Stimulated activated CD8-positive, alpha-beta memory T cell treated with anti-CD3 and anti-CD28 coated beads, Interleukin-4, amount 100 ng/mL, for 48 hours (primary cell): ENCODE results near the gene KCNK3.

Source experiments
- DNase-seq: peaks from one replicate; pipeline ENCODE4 v3.0.0-alpha.2; 2020

Gene KCNK3

DNA sequence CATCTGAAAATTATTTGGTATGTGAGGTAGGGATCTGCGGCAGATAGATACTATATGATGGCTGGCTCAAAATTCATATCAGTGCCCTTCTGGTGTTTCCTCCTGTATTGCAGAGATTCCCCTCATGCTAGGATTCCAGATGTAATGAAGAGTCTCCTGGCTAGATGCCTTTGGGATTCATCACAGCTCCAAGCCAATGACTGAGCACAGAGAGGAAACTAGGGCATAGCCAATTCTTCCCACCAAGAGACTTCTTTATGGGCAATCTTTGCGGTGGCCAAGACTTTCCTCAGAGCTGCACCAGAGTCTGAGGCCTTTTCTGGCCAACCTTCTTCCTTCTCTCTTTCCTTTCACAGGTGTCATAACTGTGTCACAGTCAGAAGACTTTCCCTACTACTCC, 25.9 kb upstream of the KCNK3 start:
- DNase-seq, result no peak

DNA sequence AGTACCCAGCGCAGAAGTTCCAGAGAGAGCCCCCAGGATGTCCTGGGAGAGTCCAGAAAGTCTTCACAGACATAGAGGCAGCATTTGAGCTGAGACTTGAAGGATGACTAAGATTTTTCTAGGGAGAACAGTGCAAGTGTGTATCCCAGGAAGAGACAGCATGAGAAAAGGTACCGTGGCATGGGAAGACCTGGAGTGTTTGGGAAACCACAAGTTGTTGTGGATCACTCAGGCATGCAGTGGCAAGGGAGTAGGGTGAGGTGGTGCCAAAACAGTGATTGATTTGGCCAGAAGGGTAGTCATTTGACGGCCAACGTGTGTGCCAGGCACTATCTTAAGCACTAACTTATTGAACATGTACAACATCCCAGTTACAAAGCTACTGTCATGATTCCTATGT, 24.5 kb upstream of the KCNK3 start:
- DNase-seq, result no peak

DNA sequence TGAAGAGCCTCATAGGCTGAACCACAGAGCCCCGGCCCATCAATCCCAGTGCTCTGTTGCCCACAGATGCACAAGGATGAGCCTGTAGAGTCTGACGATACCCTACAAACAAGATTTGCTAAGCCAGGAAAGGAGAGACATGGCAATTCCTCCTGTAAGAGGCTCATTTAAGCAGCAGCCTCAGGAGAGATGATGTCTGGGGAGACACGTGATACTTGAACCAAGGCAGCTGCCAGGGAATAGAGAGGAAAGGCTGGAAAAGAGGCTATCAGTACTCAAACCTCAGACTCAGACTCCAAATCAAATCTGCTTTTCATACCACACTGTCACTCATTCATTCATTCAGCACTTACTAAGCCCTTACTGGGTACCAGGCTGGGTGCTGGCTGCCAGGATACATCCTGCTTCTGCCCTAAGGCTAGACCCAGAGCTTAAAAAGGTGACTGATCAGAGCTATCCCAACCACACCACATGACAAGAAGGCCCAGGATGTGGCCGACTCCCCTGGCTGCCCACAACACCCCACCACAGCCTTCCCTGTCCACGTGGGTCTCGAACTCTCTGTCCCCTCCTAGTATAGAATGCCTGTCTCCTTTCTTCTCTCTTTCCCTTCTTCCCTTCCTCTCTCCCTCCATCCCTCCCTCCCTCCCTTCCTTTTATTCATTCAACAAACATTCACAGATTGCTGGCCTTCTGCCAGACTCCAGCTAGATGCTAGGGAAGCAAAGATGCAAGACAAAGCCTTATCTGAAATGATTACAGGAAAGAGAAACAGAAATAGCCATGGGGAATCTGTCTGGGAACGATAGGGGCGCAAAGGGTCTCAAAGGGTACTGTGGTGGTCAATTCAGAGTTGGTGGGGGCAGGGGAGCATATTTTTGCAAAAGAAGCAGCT, 23.4 kb upstream of the KCNK3 start:
- DNase-seq, result peak; percentile 15

DNA sequence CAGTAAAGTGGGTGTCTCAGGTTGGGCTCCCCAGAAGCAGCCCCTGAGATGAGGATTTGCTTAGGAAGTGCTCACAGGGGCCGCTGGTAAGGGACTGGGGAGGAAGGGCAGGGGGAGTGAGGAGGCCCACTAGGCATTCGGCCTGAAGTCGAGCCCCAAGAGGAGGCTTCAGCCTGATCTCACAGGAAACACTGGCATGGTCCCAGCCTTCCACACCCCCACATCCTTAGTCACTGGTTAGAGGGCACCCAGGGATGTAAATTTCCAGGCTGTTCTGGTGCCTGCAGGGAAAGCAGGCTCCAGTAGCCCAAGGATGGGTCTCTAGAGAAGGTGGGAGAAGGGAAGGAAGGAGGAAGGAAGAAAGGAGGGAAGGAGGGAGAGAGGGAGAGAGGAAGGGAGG, 22.4 kb upstream of the KCNK3 start:
- DNase-seq, result no peak

DNA sequence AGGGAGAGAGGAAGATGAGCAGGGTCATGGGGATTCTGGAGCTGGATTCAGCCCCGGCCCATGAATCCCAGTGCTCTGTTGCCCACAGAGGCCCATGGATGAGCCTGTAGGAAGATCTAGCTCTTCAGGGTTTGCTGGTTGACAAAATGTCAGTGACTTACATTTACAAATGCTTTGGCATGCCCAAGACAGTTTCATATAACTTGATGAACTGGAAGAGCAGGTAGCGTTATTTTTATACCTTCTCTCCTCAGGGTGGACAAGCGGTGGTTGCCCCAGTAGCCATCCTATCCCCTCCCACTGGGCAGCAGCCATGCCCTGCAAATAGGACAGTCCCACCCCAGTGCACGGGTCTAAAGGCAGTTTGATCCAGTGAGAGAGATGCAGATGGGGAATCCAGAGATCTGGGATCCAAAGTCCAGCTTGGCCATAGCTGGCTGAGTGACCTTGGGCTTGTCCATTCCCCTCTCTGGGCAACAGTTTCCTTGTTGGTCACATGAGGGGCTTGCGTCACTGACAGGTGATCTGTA, 21.5 kb upstream of the KCNK3 start:
- no peak for DNase-seq

DNA sequence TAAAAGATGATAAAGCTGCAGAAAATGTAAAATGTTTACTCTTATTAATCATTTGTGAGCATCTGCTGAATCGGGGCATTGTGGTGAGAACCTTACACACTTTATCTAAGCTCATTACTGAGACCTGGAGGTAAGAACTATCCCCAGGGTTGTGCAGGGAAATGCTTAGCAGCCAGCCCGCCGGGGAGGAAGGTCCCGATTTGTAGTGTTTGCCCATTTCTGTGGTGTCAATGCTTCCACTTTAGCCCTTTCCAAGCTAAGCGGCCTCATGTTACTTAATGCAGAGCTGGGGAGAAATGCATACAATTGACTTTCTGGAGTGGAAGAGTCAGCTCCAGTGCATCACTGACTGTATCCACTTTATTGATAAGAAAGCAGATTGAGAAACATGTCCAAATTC, 20.8 kb upstream of the KCNK3 start:
- DNase-seq, result no peak

DNA sequence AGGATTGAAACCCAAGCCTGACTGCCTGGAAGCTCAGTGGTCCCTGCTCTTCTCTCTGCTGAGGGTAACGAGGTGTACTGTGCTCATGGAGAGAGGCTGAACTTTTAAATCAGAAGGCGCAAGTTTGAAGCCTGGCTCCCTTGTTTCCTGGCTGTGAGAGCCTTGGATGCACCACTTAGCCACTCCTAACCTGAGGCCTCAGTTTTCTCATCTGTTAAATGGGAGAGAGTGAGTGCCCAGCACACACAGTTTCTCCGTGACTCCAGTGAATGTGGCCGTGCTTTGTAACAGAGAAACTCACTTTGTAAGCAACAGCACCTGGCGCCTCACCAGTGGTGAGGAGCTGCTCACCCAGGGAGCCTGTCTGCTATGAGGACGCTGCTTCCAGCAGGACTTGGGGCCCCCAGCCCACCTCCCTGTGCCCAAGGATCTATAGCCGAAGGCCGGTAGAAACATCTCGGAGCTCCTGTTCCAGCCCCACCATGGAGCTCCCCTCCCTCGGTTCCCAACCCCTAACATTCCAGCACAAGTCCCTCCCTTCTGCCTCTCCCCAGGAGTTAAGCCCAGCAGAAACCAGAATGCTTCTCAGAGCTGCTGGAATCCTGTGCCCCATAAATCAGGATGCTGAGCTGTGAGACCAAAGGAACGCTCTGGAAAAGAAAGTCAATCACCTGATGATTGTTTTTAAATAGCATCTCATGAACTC, 20.3 kb upstream of the KCNK3 start:
- no peak for DNase-seq

DNA sequence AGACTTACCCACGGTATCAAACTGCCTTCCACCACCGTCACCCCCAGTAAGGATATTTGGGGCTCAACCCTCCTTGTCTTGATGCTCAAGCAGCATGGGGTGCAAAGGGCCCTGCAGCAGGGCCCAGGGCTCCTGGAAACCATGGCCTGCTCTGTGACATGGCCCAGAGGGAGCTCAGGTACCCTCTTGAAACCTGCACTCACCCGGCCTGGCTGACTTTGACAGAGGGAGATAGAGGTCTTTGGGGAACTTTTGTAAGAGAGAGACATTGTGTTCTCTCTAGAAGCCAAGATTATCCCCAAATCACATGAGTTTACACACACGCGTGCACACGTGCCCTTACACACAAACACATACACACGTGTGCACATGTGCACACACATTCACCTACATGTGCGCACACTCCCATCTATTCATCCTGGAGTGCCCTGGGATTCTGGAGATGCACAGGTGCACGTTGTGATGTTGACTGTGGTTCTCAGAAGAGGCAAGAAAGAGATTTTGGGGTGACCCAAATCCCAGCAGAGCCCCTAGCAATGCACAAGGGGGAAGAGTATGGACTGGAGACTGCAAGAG, 19.6 kb upstream of the KCNK3 start:
- DNase-seq, result no peak

DNA sequence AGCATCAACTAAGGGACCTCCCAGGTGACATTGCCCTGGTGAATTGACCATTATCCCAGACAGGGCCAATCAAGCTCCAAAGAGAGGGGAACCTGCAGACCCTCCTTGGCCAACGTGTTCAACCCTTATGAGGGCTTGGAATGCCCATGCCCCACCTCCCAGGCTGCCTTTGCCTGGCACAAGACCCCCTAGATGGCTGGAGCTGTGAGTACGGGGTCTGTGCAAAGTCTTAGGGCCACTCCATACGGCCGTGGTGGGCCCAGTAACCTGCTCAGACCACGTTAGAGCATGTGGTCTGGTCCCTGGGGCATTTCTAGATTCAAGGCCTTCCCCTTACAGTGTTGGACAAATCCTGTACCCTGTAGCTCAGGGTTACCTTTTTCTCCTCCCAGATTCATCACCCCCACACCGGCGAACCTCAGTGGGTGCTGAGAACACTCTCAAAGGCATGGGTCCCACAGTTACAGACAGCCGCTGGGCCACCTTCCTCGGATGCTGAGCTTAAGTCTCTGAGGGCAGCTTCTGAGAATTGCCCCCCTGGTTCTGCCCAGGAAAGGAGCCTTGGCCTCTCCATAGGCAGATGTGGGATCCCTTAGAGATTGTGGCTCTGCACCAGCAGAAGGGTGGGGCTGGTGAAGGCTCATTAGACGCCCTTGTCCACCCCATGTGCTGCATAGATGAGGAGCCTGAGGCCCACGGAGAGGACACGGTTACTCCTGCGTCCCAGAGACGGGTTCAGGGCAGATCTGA, 18.3 kb upstream of the KCNK3 start:
- no peak for DNase-seq

DNA sequence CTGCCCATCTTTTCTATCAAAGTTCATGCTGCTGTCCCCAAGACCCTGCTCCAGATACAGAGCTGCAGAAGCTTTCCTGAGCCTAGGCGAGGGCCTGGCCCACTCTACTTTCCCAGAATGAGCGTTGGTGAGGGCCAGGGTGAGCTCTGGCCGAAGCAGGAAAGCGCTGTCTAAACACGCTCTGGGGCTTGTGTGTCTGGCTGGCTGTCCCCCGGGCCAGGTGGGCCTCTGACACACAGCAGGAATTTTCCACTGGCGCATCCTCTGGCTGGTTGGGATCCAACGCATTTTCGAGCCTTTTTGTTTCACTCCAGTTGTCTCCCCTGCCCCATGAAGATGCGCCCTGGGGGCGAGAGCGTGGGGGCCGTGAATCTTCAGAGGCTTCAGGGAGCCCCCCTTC, 17.8 kb upstream of the KCNK3 start:
- no peak for DNase-seq

DNA sequence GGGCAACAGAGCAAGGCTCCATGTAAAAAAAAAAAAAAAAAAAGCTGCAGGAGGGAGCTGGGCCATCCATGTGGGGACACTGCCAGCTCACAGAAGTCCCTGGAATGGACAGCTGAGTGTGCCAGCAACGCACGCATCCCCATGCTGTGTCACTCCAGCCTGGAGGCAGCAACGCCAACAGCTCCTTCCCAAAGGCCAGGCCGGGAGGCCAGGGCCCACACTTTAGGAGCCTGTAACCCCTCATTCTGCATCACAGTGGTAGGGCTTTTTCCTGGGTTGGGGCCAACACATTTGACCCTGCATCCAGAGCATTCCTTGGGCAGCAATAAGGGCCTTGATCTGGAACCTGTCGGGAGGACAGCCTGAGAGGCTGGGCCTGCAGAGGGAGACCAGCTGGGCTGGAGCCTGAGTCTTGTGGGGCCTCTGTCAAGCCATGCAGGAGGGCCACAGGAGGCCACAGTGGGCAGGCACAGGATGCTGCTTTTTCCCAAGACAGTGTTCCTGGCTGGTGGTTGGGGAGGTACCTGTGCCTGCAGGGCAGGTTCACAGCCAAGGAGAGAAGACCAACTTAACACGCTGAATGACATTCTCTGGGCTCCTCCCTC, 16.8 kb upstream of the KCNK3 start:
- no peak for DNase-seq

DNA sequence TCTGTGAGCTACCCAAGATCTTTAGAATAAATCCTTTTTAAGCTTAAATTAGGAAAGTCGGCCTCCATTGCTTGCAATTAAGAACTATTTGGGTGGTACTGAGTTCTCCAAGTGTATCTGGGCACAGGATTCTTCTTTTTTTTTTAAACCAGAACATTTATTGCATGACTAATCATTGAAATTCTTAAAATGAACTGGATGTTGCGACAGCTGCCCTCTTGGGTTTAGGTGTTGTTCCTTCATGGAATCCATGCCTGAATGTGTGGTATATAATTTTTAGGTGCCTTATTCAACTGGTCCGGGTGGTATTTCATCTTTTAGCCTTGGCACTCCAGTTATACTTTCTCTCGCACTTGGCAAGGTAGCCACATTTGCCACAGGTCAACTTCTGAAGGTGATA, 14.5 kb upstream of the KCNK3 start:
- DNase-seq, result no peak

DNA sequence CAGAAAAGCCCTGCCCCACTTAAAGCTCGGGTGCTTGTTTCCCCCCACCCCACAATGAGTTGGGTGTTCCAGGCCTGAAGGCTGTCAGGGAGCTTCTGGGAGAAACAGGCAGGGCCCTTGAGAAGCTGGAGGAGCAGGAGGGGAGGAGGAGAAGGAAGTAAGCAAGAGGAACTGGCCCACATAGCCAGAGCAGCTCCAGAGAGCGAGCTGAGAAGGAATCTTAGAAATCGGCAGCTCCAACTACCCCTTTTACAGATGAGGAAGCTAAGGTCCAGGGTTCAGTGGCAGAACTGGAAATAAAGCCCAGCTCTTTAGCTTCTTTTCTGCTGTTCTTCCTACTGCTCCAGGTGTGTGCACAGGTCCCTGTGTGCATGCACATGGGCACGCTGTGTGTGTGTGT, 12.7 kb upstream of the KCNK3 start:
- DNase-seq, result no peak

DNA sequence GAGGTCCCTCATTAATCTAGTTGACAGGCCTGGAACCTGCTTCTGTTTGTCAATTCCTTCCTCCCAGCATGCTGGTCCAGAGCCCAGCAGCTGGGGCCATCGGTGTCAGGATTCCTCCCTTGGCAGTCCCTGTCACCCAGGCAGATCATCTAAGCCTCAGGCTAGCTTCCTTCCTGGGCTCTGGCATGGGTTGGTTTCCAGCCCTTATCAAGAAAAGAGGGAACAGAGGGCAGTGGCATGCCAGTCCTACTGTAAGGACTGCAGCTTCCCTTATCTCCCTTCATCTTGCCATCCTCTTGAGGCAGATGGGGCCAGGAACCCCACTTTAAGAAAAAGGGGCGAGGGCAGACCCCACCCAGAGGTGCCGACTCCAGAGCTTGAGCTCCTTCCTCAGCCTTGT, 10.9 kb upstream of the KCNK3 start:
- no peak for DNase-seq

DNA sequence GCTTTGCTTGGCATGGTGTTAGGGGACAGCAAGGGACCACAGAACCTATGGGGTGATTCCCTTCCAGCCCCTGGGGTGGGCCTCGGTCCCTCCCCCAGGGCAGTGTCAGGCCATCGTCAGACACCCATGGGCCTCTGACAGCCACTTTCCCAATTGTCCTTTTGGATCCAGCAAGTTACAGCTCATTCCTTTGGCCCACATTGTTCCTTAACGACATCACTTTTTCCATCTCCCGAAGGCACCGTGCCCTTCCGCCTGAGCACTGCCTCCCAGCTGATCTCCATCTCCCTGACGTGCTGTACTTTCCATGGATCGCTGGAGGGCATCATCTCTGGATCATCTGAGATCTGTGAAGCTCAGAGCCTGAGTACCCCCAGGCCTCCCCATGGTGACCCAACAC, 10.4 kb upstream of the KCNK3 start:
- DNase-seq, result no peak

DNA sequence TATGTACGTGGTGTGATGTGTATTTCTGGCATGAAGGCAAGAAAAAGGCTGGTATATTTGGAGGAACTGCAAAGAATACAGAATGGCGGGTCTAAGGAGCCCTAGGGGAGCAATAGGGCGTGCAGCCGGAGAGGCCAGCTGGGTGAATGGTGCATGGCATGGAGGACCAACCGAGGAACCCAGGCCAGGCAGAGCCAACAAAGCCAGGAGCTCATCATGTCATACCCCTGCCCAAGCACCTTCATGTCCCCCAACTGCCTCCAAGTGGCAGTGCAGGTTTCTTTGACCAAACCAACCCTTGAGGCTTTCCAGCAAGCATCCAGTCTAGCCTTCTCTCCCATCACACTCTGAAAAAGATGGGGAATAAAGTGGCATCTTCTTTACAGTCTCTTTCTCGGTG, 8.9 kb upstream of the KCNK3 start:
- no peak for DNase-seq

DNA sequence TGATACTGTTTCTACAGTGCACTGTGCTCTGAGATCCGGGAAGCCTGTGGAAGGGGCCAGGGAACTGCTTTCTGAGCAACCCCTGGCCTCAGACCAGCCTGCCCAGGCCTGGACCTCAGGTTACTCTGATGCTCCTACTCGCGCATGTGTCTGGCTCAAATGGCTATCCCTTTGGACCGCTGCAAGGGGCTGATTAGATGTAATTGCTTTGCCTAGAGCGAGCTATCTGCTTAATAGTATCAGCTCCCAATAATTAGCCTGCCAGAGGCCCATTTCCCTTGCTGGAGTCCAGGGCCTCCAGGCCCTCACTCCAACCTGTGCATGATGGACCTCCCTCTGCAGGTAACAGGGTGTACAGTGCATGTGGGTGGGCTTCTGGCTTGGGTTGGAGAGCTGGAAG, 7.2 kb upstream of the KCNK3 start:
- DNase-seq, result no peak

DNA sequence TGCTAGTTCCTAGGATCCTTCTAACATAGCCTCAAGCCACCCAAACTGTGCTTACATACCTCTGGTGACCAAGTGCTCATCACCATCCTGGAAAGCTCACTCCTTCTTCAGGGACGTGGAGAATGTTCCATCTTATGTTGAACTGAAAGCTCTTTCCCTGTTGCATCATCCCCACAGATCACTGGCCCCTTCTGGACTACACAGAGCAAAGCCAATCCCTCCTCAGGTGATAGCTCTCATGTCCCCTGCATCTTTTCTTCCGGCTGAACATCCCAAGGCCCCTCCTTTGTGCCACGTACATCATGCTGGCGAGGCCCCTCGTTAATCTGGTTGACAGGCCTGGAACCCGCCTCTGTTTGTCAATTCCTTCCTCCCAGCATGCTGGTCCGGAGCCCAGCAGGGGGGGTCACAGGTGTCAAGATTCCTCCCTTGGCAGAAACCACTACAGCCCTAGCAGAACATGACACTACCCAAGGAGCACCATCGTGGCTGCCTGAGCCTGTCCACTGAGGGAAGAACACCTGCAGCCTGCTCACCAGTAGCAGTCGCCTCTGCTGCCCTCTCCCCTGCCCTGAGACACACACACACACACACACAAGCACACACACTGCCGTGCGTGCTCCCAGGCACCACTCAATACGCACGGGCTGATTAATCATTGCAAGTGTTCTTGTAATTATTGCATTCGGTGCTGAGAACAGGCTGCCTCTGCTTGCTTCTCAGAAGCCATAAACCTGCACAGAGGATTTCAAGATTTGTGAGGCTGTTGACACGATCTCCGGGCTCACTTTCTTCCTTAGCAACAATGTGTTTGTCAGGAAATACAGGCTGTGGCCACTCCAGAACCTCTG, 6.3 kb upstream of the KCNK3 start:
- no peak for DNase-seq

DNA sequence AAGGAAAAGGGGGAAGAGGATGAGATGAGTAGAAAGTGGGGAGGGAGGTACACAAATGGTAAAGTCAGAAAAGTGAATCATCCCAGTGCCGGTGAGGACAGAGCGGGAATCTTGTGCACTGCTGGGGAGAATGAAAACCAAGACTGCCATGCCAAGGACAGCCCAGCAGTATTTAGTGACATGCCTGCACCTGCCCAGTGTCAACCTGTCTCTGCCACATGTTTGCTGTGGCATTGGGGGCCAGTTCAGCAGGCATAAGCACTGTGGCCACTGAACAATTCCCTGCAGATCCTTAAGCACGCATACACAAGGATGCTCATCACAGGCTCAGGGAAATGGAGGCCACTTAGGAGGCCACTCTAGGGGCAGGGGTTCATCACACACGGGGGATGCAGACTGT, 5.2 kb upstream of the KCNK3 start:
- DNase-seq, result no peak

DNA sequence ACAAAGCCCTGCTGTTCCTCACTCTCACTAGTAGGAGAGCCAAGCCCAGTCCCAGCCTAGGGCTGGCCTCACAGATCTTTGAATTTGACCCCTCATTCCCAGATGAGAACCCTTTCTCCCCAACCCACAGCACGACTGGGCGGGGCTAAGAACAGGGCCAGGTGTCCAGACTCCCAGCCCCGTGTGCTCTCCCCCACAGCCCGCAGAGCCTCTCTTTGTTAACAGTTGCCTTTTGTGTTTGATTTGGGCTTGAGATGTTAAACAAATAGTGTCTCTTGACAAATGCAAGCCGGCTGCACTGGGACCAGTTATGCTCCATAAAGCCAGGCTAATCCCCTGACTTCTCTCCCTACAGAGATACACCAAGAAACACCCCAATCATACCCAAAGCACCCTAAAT, 4.7 kb upstream of the KCNK3 start:
- DNase-seq, result no peak

DNA sequence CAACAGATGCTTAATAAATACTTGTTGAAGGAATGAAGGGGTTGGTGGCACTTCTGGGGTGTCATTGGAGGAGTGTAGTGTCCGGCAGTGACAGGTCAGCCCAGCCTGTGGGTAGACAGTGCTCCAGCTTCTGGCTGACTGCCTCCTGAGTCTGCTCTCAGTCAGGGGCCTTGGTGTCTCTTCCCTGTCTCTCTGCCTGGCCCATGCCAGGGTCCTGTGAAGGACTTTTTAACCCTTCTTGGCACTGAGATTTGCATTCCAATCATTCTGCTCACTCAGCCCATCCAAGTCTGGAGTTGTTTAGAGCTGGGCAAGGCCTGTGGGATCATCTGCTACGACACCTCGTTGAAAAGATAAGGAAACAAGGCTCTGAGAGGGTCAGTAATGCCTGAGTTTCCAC, 1.4 kb upstream of the KCNK3 start:
- DNase-seq, result no peak

DNA sequence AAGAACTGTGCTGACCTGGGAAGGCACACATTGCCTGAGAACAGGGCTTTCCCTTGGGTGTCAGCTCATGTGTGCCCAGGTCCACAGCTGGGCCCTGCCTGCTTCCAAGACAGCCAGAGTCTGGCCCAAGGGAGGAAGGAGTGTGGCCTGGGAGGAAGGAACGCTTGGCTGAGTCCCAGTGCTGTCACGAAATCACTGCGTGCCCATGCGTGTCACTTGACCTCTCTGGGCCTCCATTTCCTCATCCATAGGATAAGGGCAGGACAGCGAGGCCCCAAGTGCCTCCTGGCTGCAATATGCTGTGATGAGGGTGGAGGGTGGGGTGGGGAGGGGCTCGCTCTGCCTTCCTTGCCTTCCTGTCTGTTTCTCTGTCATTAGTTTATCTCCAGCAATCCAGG, 642 bp upstream of the KCNK3 start:
- no peak for DNase-seq
